ENCODE results near the gene CHST1.

CHST1 gene

GRCh38 chr11:45606514-45607281 is 58.7 kb downstream of the CHST1 start:
- DNase-seq (ENCODE audit: low spot score) = peak; percentile 48

GRCh38 chr11:45605051-45605450 is 60.4 kb downstream of the CHST1 start:
- no peak for DNase-seq (ENCODE audit: low spot score)

GRCh38 chr11:45603946-45604682 is 61.3 kb downstream of the CHST1 start:
- no peak for DNase-seq (ENCODE audit: low spot score)

DNA sequence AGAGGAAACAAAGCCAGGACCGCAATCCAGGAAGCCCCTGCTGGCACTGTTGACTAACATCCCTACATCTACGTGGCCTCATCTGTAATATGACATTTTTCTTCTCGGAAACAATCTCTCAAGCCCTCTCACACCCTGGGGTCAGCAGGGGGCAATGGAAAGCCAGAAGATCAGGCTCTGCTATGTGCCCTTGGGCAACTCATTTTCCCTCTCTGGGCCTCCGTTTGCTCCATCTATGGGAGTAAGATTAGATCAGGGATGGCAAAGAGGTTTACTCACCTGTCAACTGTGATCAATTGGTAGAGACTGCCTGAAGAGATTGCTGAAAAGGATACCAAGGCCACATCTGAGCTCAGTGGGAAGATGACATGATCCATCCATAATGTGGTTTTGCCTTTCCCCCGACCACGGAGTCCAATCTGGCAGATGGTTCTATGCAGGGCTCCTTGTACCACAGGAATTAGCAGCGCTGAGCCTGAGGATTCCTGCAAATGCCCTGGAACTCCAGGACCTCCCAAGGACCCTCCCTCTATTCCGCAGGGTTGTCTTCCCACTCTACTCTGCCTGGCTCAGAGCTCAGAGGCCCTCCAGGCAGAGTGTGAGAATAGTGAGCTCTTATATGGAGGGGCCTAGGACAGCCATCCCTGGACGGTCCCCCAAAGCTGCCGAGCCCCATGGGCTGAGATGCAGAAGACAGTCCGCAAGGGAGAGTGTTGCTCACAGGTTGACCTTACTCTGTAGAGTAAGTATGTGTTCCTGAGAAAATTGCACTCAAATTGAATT is 66.1 kb downstream of the CHST1 start:
- no peak for DNase-seq (ENCODE audit: low spot score)

Data from cerebellar cortex (tissue), 1 donor.